Activated T-helper 1 cell treated with anti-CD3 and anti-CD28 coated beads, Interleukin-12 subunit alpha, Interleukin-12 subunit beta, Interleukin-2, Interleukin-4 antibody, amounts not matched to agents 30 ng/mL and 10 ng/mL and 1 ng/mL, durations not matched to agents 14 hours and 24 hours and 36 hours (primary cell): ENCODE data around the gene LZTS2. TPM values are rescaled to one million over a fixed set of nuclear protein-coding genes. Genes with fewer than 3 reads are reported as not detected.
"Not testable (repeated sequence)": the region's sequence is repeated elsewhere in the genome, so short reads cannot be mapped to it uniquely, and the experiment has no call there.

Experiments
- DNase-seq: peaks from one replicate; pipeline ENCODE4 v3.0.0; 2021; ENCODE audit warnings: low spot score
- H3K27ac Mint-ChIP-seq: one replicate; pipeline ENCODE4 v1.8.0; 2021; ENCODE audit warnings: mild to moderate bottlenecking, mixed read lengths
- H3K27me3 Mint-ChIP-seq: one replicate; pipeline ENCODE4 v1.8.0; 2022; ENCODE audit warnings: mild to moderate bottlenecking, moderate library complexity, mixed read lengths; ENCODE audit not compliant: insufficient read depth
- H3K36me3 Mint-ChIP-seq: one replicate; pipeline ENCODE4 v1.8.0; 2021; ENCODE audit warnings: low read depth, mixed read lengths
- H3K4me1 Mint-ChIP-seq: one replicate; pipeline ENCODE4 v1.8.0; 2021; ENCODE audit warnings: low read depth, mixed read lengths
- H3K4me3 Mint-ChIP-seq: one replicate; pipeline ENCODE4 v1.8.0; 2021; ENCODE audit warnings: mild to moderate bottlenecking, moderate library complexity, mixed read lengths
- H3K9me3 Mint-ChIP-seq: one replicate; pipeline ENCODE4 v1.8.0; 2021; ENCODE audit warnings: mixed read lengths
- intact Hi-C: fragments of 100-400 bp; cut with micrococcal nuclease; formaldehyde crosslinking; loops from one replicate; pipeline ENCODE4 v1.15.1; 2024
- total RNA-seq: library from RNA; stranded (reverse); gene quantifications from 2 replicates; pipeline ENCODE4 v1.2.3, GENCODE V29; 2022

Gene LZTS2
- total RNA-seq, 1 donor from 2014 or later: 22.3 TPM

- no peak overlapping the region for H3K27ac Mint-ChIP-seq
- peaks cover 1% of the 10 kb centered on the region for H3K36me3 Mint-ChIP-seq
- no peak for DNase-seq
- peak overlapping the region; percentile 56 for H3K4me3 Mint-ChIP-seq
- H3K9me3 Mint-ChIP-seq: no peaks in the 10 kb centered on the region
- intact Hi-C loops: no loop called here
- H3K27me3 Mint-ChIP-seq: peaks cover 11% of the 10 kb centered on the region
- peaks cover 18% of the 10 kb centered on the region for H3K4me1 Mint-ChIP-seq
These were observed 28.4 kb upstream of the LZTS2 start for GRCh38 chr10:100970914-100971811.

- no peak for DNase-seq
- intact Hi-C loops: no loop called here
- Mint-ChIP-seq H3K4me3 (no peak overlapping the region), H3K36me3 (peaks cover 1% of the 10 kb centered on the region), H3K9me3 (no peaks in the 10 kb centered on the region), H3K27me3 (peaks cover 11% of the 10 kb centered on the region), H3K4me1 (peaks cover 18% of the 10 kb centered on the region), H3K27ac (no peak overlapping the region)
These were observed 27.3 kb upstream of the LZTS2 start for GRCh38 chr10:100972115-100972903.

GRCh38 chr10:100972904-100973535 is 26.6 kb upstream of the LZTS2 start:
- intact Hi-C loops: no loop called here
- Mint-ChIP-seq H3K4me1 (peaks cover 18% of the 10 kb centered on the region), H3K27ac (no peak overlapping the region), H3K27me3 (peaks cover 11% of the 10 kb centered on the region), H3K4me3 (no peak overlapping the region), H3K9me3 (no peaks in the 10 kb centered on the region), H3K36me3 (no peaks in the 10 kb centered on the region)
- DNase-seq: no peak

- H3K27me3 Mint-ChIP-seq, H3K4me1 Mint-ChIP-seq, DNase-seq, H3K36me3 Mint-ChIP-seq, H3K9me3 Mint-ChIP-seq, intact Hi-C loops, H3K27ac Mint-ChIP-seq, H3K4me3 Mint-ChIP-seq: not testable (repeated sequence)
These were observed 24.2 kb upstream of the LZTS2 start for GRCh38 chr10:100975397-100975796.

GRCh38 chr10:100976906-100977305 is 22.7 kb upstream of the LZTS2 start:
- intact Hi-C loops: no loop called here
- no peak for DNase-seq
- H3K4me1 Mint-ChIP-seq: no peaks in the 10 kb centered on the region
- no peaks in the 10 kb centered on the region for H3K9me3 Mint-ChIP-seq
- H3K27me3 Mint-ChIP-seq: peaks cover 4% of the 10 kb centered on the region
- no peak overlapping the region for H3K27ac Mint-ChIP-seq
- H3K4me3 Mint-ChIP-seq: no peak overlapping the region
- H3K36me3 Mint-ChIP-seq: peaks cover 5% of the 10 kb centered on the region

- Mint-ChIP-seq H3K36me3 (peaks cover 5% of the 10 kb centered on the region), H3K4me3 (no peak overlapping the region), H3K4me1 (no peaks in the 10 kb centered on the region), H3K27me3 (peaks cover 4% of the 10 kb centered on the region), H3K9me3 (no peaks in the 10 kb centered on the region), H3K27ac (no peak overlapping the region)
- no peak for DNase-seq
- intact Hi-C loops: no loop called here
These were observed 22.2 kb upstream of the LZTS2 start for GRCh38 chr10:100977436-100977835.

- H3K9me3 Mint-ChIP-seq: no peaks in the 10 kb centered on the region
- intact Hi-C loops: no loop called here
- DNase-seq: no peak
- H3K27ac Mint-ChIP-seq: no peak overlapping the region
- peaks cover 8% of the 10 kb centered on the region for H3K36me3 Mint-ChIP-seq
- no peaks in the 10 kb centered on the region for H3K4me1 Mint-ChIP-seq
- no peak overlapping the region for H3K4me3 Mint-ChIP-seq
- H3K27me3 Mint-ChIP-seq: peaks cover 4% of the 10 kb centered on the region
These were observed 21.3 kb upstream of the LZTS2 start for GRCh38 chr10:100978121-100978900.

GRCh38 chr10:100978901-100979195 is 20.8 kb upstream of the LZTS2 start:
- no peak for DNase-seq
- no peak overlapping the region for H3K4me3 Mint-ChIP-seq
- H3K9me3 Mint-ChIP-seq: no peaks in the 10 kb centered on the region
- peaks cover 8% of the 10 kb centered on the region for H3K36me3 Mint-ChIP-seq
- no peaks in the 10 kb centered on the region for H3K4me1 Mint-ChIP-seq
- H3K27me3 Mint-ChIP-seq: no peaks in the 10 kb centered on the region
- H3K27ac Mint-ChIP-seq: no peak overlapping the region
- intact Hi-C loops: no loop called here

- Mint-ChIP-seq H3K27me3 (no peaks in the 10 kb centered on the region), H3K36me3 (peaks cover 12% of the 10 kb centered on the region), H3K9me3 (no peaks in the 10 kb centered on the region), H3K27ac (no peak overlapping the region), H3K4me3 (no peak overlapping the region), H3K4me1 (no peaks in the 10 kb centered on the region)
- intact Hi-C loops: no loop called here
- no peak for DNase-seq
These were observed 19.8 kb upstream of the LZTS2 start for GRCh38 chr10:100979791-100980272.

- H3K36me3 Mint-ChIP-seq: peaks cover 12% of the 10 kb centered on the region
These were observed 19.3 kb upstream of the LZTS2 start for GRCh38 chr10:100980311-100980710.

GRCh38 chr10:100980711-100981110 is 18.9 kb upstream of the LZTS2 start:
- intact Hi-C loops: no loop called here
- no peak overlapping the region for H3K27ac Mint-ChIP-seq
- no peaks in the 10 kb centered on the region for H3K27me3 Mint-ChIP-seq
- no peak for DNase-seq
- H3K4me3 Mint-ChIP-seq: no peak overlapping the region
- H3K36me3 Mint-ChIP-seq: peaks cover 12% of the 10 kb centered on the region
- no peaks in the 10 kb centered on the region for H3K9me3 Mint-ChIP-seq
- no peaks in the 10 kb centered on the region for H3K4me1 Mint-ChIP-seq

More at GRCh38 chr10:100980311-100980710, 19.3 kb upstream of the LZTS2 start:
- H3K4me3 Mint-ChIP-seq: no peak overlapping the region
- H3K27ac Mint-ChIP-seq: no peak overlapping the region
- intact Hi-C loops: no loop called here
- H3K27me3 Mint-ChIP-seq: no peaks in the 10 kb centered on the region
- DNase-seq: no peak
- H3K4me1 Mint-ChIP-seq: no peaks in the 10 kb centered on the region
- H3K9me3 Mint-ChIP-seq: no peaks in the 10 kb centered on the region

GRCh38 chr10:100981178-100981772 is 18.3 kb upstream of the LZTS2 start:
- Mint-ChIP-seq H3K9me3 (no peaks in the 10 kb centered on the region), H3K27ac (no peak overlapping the region), H3K27me3 (no peaks in the 10 kb centered on the region), H3K36me3 (peaks cover 15% of the 10 kb centered on the region), H3K4me3 (no peak overlapping the region), H3K4me1 (peaks cover 1% of the 10 kb centered on the region)
- intact Hi-C loops: no loop called here
- no peak for DNase-seq
